HT1080 (cell line): Measurements from ENCODE around the gene SYCP2L. TPM values are rescaled to one million over a fixed set of nuclear protein-coding genes. Genes with fewer than 3 reads are reported as not detected.
"Not testable (repeated sequence)": the region's sequence is repeated elsewhere in the genome, so short reads cannot be mapped to it uniquely, and the experiment has no call there.

Experiments used
- DNase-seq: peaks from one replicate; pipeline ENCODE4 v3.0.0-alpha.2; 2015; ENCODE audit warnings: low read depth
- total RNA-seq: library from RNA; depleted of rRNA; stranded (reverse); fragments of >200 nt; shearing (Covaris generic); gene quantifications from 2 replicates; pipeline ENCODE4 v1.2.3, GENCODE V29; 2014

Gene SYCP2L
- total RNA-seq, 1 experiment from 2014 or later, result not detected

DNA sequence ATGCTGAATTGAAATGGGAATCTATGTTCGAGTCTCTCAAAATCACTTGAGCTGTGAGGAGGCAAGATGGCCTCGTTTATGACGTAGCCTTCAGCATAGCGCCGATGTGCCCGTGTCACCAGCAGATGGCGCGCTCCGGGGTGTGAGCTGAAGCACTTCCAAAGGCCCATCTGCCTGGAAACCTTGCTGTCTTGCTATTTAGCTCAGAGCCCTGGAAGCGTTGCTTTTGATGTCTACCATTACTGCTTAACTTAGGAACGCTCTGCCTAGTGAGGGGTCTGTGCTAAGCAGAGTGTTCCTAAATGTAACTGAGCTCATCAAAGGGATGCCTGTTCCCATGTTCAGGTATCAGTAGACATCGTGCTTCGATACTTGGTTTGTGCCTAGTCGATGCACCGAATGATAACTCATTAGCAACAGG, 67.7 kb downstream of the SYCP2L start:
- peak; percentile 76 for DNase-seq

DNA sequence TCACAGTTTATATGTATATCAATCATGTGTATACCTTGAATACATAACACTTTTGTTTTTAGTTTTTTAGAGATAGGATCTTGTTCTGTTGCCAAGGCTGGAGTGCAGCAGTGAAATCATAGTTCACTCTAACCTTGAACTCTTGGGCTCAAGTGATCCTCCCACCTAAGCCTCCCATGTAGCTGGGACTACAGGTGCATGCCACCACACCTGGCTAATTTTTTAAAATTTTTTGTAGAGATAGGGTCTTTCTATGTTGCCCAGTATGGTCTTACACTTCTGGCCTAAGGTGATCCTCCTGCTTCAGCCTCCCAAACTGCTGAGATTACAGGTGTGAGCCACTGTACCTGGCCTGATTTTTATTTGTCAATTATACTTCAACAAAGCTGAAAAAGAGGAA, 69.9 kb downstream of the SYCP2L start:
- no peak for DNase-seq

DNA sequence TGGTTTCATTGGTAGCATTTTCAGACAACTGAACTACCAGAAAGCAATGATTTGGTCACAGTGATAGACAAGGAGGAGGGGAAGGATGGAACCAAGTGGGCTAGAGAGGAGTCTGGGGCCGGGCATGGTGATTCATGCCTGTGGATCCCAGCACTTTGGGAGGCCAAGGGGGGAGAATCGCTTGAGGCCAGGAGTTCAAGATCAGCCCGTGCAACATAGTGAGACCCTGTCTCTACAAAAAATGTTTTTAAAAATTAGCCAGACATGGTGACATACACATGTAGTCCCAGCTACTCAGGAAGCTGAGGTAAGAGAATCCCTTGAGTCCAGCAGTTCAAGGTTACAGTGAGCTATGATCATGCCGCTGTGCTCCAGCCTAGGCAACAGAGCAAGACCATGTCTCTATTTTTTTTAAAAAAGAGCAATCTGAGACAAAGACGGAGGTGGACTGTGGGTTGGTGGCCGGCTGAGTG, 70.6 kb downstream of the SYCP2L start:
- DNase-seq, result no peak

DNA sequence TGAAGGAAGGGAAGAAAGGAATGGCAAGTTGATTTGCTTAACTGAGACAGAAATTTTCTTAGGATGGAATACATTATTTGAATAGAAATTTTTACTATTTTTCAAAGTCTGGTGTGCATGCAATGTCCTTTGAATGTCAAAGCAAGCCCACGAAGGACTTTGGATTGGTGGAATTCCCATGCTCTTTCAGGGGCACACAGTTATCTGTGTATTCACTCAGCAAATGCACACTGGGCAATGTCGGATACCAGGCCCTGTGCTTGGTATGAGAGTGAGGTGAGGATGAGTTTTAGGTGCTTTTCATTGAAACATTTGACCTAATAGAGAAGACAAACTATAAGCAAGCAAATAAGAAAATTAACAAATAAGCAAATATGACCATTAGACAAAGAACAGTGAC, 73.3 kb downstream of the SYCP2L start:
- no peak for DNase-seq

DNA sequence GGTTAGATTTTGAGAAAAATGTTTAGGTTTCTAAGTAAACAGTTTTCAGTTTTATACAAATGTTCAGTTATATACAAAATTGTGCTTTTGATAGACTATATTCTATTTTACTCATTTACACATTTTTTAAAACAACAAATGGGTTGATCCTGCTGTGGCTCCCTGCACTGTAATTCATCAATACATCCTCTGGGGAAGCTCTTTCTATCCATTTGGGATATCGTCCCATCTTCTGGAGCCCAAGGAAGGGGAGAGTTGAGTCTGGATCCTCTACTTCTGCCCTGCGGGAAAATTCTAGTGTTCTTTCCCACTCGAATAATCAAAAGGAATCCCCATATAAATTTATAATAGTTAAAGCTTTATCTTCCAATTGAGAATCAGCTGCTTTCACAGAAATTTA, 75.0 kb downstream of the SYCP2L start:
- no peak for DNase-seq

DNA sequence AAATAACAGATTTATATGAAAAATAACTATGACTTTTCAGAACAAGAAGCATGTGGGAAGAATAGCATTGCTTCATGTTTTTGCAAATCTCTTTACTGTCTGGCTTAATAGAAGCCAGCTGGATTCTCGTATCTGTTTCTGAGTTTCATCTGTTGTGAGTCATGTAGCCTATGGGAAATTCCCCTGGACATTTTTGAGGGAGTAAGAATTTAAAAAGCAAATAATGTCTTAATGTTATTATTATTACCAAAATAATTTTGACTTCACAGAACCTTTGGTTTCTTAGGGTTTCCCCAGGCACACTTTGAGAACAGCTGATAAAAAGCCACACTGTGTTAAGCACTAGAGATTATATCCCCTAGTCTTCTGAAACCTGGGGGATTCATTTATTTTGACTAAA, 75.8 kb downstream of the SYCP2L start:
- DNase-seq, result no peak

DNA sequence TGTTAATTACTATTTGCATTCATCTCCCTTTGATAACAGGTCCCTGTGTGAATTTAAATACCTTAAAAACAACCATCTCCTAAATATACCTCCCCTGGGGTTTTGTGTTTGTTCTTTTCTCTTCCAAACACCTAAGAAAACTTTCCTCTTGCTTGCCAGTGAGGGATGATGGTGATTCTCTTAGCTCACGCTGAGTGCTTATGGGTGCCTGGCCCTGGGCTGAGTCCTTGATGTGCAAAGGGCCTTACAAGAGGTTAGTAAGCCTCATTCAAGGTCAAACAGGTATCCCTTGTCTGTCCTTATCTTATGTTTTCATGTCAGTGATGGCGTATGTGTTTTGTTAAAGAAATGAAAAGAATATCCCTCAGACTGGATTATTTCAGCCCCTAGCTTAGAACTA, 76.3 kb downstream of the SYCP2L start:
- no peak for DNase-seq

DNA sequence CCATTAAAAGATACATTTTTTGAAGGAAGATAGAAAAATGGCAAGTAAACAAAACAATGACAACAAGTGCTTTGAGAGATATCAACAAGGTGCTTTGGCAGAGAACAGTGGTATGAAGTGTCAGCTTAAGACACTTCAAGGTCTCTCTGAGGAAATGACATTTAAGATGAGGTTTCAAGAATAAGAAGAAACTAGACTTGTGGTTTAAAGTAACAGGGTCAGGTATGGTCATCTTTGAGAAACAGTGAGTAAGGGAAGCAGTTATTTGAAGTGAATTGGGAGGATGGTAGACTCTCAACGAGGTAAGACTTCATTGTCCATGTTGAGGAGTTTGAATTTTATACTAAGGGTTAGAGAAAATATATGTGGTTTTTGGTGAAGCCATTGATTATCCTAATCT, 77.8 kb downstream of the SYCP2L start:
- no peak for DNase-seq

DNA sequence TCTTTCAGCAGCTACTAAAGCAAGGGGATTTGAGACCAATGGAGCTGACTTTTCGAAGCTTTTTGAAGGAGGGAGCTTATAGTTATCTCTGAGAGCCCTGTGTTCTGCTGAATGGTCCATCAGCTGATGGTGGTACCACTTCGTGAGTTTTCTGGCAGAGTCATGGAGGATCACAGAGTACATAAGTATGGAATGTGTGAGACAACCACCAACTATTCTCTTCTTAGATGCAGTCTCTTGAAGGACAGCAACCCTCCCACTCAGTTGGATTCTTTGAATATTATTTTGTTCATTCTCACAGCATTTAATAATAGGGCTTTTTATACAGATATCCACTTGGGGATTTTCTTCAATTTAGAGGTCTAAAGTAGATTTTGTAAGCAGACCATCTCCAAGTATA, 81.9 kb downstream of the SYCP2L start:
- no peak for DNase-seq

DNA sequence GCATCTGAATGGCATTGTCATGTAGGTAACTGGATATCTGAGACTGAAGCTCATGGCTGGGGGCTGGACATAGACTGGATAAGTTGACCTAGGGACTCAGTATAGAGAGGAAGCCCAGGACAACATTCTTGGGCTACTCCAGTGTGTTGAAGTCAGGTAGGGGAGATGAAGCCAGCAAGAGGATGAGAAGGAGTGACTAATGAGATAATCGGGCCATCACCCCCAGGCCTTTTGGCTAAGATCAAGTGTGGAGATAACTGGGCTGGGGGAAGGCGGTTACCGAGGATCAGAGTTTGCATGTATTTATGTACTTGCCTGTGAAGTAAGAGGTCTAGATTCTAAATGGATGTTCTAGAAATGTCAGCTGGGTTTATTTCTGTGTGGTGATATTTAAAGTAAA, 83.9 kb downstream of the SYCP2L start:
- no peak for DNase-seq

DNA sequence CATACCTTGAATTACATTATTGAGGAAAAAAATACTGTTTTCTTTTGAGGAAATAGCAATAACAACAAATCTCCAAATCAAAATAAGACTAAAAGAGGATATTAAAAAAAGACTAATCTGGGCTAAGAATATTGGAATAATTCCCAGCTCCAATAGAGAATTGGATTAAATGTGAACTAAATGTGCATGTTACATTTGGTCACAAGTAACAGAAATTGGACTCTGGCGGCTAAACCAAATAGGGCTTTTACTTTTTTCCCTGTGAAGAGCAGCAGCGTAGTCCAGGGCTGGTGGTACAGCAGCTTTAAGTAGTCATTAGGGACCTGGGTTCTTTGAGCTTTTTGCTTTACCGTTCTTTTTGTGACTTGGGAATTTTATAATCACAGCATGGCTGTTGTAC, 85.3 kb downstream of the SYCP2L start:
- DNase-seq, result no peak

DNA sequence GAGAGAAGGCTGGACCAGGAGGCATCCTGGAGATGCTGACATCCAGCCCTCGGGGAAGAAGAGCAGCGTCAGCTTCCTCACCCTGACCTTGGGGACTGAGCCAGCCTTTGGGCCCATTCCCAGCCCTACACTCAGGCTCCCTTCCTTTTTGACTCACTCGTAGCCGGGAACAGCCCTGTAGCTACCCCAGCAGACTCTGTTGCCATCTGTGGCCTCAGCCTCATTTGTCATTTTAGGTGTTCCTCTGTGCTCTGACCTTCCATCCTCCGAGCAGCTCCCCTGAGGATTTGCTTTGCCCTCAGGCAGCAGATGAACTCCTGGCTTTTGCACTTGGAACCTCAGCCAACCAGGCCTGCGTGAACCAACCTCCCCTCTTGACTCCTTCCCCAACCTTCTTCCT, 89.7 kb downstream of the SYCP2L start:
- DNase-seq, result no peak

DNA sequence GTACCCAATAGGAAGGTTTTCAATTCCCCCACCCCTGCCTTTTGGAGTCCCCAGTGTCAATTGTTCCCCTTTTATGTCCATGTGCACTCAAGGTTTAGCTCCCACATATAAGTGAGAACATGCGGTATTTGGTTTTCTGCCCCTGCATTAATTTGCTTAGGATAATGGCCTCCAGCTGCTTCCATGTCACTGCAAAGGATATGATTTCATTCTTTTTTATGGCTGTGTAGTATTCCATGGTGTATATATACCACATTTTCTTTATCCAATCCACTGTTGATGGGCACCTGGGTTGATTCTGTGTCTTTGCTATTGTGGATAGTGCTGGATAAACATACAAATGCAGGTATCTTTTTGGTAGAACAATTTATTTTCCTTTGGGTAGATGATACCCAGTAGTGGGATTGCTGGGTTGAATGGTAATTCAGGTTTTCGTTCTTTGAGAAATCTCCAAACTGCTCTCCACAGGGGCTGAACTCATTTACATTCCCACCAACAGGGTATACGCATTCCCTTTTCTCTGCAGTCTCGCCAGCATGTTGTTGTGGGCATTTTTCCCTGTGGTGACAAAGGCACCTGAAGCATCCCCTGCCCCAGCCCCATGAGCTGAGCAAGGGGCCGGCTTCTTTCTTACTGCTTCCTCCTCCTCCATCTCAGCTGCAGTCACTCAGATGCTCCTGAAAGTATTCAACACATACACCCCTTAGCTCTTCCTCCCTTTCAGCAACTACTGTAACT, 90.5 kb downstream of the SYCP2L start:
- no peak for DNase-seq

DNA sequence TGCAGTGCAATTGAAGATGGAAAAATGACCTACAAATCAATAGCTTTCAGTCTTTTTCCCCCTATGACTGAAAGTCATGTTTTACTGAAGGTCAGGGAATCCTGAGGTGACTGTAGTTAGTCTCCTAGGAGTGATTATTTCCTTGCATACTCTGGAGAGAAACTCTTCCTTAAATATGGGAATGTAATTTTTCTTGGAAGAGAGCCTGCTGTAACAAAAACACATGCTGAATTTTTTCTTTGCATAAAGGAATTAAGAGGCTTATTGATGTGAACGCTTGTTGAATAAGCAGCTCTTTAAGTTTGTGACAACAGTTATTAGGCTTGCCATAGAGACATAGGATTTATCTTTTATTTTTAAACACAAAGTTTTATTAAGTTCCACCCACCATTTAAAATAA, 92.8 kb downstream of the SYCP2L start:
- DNase-seq, result no peak

DNA sequence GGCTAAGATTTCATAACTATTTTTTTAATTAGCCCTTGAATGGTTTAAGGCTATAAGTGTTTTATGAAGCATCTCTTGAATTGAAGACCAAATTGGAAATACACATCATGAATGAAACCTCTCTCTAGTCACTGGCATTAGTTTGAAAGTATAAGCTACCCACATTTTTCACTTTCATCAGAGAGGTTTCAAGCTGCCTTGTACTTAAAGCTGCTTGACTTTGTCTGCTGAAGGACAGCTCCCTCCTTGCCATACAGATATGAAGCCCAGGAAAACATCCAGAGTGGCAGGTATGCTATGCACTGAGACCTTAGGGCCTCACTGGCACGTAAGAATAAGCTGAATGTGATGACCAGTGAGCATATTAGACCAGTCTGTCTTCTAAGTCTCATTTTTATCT, 94.6 kb downstream of the SYCP2L start:
- DNase-seq, result no peak

DNA sequence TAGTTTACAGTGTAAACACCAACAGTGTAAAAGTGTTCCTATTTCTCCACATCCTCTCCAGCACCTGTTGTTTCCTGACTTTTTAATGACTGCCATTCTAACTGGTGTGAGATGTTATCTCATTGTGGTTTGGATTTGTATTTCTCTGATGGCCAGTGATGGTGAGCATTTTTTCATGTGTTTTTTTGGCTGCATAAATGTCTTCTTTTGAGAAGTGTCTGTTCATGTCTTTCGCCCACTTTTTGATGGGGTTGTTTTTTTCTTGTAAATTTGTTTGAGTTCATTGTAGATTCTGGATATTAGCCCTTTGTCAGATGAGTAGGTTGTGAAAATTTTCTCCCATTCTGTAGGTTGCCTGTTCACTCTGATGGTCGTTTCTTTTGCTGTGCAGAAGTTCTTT, 98.1 kb downstream of the SYCP2L start:
- not testable (repeated sequence) for DNase-seq

DNA sequence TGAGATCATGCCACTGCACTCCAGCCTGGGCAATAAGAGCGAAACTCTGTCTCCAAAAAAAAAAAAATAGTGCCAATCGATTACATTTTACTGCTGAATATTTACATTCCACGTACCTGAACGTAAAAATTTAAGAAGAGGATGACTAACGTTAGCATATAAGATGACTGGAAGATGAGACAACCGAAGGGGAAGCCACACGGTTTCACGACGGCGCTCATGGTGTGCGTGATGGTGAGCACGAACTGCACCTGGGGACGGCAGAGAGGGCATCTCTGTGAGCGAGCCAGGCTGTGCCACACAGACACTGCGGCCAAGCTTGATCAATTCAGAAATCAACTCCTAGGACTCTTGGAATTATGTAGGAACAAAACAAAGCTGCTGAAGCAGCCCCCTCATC, 102.7 kb downstream of the SYCP2L start:
- no peak for DNase-seq

DNA sequence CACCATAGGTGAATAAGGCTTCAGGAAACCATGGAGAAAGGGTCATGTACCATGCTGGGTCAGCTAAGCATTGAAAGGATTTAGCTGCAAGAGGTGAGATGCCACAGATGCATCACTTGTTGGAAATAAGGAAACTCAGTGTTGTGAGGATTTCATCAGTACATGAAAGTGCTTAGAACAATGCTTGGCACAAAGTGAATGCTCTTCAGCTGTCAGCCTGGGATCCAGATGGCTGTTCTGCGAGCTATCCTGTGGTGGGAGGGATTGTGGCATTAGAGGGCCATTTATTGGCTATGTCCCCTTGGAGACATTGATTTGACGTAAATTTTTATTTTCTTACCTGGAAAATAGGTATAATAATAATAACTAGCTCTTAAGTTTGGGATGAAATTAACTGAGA, 104.3 kb downstream of the SYCP2L start:
- no peak for DNase-seq

DNA sequence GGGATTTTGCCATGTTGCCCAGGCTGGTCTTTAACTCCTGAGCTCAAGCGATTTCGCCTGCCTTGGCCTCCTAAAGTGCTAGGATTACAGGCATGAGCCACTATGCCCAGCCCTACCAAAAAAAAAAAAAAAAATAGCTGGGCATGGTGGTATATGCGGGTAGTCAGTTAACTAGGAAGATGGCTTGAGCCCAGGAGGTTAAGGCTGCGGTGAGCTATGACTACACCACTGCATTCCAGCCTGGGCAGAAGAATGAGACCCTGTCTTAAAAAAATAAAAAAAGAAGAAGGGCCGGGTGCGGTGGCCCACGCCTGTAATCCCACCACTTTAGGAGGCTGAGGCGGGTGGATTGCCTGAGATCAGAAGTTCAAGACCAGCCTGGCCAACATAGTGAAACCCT, 107.0 kb downstream of the SYCP2L start:
- peak; percentile 59 for DNase-seq

DNA sequence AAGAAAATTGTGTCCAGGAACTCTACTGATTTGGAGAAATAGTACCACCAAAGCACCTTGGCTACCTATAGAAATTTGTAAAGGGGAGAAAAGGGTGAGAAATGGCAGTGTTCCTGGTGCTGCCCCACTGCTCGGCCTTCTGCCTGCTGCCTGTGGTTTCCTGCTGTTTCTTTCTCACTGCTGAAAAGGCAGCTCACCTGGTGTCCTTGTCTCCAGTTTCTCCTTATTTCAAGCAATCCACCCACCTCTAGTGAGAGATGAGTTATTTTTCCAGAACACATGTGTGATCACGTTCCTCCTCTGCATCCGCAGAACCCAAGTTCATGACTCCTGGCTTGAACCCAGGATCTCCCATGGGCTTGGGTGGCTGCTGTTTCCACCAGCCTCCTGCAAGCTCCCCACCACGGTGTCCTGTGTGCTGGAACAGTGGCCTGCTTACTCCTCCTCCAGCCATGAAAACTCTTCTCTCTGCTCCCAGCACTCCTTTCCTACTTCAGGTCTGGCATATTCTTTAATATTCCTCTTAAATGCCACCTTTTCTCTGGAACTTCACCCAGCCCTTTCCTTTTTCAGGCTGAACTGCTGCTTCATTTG, 108.4 kb downstream of the SYCP2L start:
- no peak for DNase-seq

DNA sequence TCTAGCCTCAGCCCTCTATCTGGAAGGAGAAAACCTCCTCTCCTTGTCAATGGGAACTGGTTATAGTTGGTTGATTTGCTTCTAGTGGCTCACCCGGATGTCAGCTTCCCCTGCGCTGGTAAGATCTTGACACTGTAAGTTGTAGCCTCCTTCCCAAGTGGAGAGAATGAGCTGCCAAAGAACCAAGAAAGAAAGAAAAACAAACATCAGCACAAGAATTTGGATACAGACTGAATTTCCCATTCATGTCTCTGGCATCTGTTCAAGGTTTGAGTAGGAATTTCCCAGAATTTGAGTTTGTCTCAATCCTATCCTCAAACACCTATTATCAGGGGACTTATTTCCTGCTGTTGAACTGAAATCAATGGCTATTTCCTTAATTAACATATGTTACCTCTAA, 113.1 kb downstream of the SYCP2L start:
- DNase-seq, result no peak

DNA sequence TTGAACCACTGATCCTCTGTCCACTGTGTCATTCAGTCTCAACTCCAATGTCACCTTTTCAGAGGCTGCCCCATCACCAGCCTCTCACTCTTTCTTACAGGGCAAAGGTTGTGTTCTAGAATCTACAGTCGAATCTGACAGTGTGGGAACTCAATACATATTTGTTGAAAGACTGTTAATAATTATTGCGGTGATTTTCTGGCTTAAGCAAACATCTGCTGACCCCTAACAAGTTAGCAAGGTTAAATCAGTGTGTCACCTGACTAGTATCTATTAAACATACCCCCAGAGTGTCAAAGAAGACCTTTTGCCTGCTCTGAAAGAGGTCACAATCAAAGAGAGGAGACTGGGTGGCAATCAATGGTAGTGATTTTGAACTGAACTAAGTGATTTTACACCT, 115.3 kb downstream of the SYCP2L start:
- no peak for DNase-seq

DNA sequence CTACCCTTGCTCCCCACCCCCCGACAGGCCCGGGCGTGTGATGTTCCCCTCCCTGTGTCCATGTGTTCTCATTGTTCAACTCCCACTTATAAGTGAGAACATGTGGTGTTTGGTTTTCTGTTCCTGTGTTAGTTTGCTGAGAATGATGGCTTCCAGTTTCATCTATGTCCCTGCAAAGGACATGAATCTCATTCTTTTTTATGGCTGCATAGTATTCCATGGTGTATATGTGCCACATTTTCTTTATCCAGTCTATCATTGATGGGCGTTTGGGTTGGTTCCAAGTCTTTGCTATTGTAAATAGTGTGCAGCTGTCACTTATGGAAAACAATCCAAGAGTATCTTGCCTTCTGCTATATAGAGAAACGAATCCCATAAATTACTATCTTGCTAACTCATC, 116.4 kb downstream of the SYCP2L start:
- DNase-seq, result not testable (repeated sequence)
